ENCODE measurements around the gene VPS41.

The VPS41 gene

GRCh38 chr7:38727184-38727940, 181.6 kb downstream of the VPS41 start:
- no peaks in the 10 kb centered on the region for H3K9me3 ChIP-seq (ENCODE audit: control insufficient read depth in 2 of 2, low read length in 2 of 2)
- no peaks in the 10 kb centered on the region for H3K27me3 ChIP-seq (ENCODE audit: control insufficient read depth in 2 of 2, insufficient read depth in 2 of 2, low read length in 2 of 2)
- H3K4me1 ChIP-seq (ENCODE audit: control insufficient read depth in 2 of 2, insufficient read depth in 2 of 2, low read length in 2 of 2), result no peaks in the 10 kb centered on the region
- H3K27ac ChIP-seq (ENCODE audit: low read depth in 2 of 2, low read length in 2 of 2), result no peak overlapping the region
- H3K9ac ChIP-seq (ENCODE audit: low read depth in 1 of 2, low read length in 2 of 2), result no peak overlapping the region
- H3K36me3 ChIP-seq (ENCODE audit: control insufficient read depth in 2 of 2, insufficient read depth in 2 of 2, low read length in 2 of 2), result peaks cover 27 to 37% of the 10 kb centered on the region in 2 donors
- no peak overlapping the region for H3K4me3 ChIP-seq (ENCODE audit: low read length in 2 of 2)

GRCh38 chr7:38723327-38723726, 185.7 kb downstream of the VPS41 start:
- peaks cover 30 to 36% of the 10 kb centered on the region in 2 donors for H3K36me3 ChIP-seq (ENCODE audit: control insufficient read depth in 2 of 2, insufficient read depth in 2 of 2, low read length in 2 of 2)
- H3K4me1 ChIP-seq (ENCODE audit: control insufficient read depth in 2 of 2, insufficient read depth in 2 of 2, low read length in 2 of 2), result no peaks in the 10 kb centered on the region
- H3K9me3 ChIP-seq (ENCODE audit: control insufficient read depth in 2 of 2, low read length in 2 of 2), result no peaks in the 10 kb centered on the region
- no peaks in the 10 kb centered on the region for H3K27me3 ChIP-seq (ENCODE audit: control insufficient read depth in 2 of 2, insufficient read depth in 2 of 2, low read length in 2 of 2)
- H3K4me3 ChIP-seq (ENCODE audit: low read length in 2 of 2), result no peak overlapping the region
- no peak overlapping the region for H3K27ac ChIP-seq (ENCODE audit: low read depth in 2 of 2, low read length in 2 of 2)
- H3K9ac ChIP-seq (ENCODE audit: low read depth in 1 of 2, low read length in 2 of 2), result no peak overlapping the region

GRCh38 chr7:38716397-38716796, 192.6 kb downstream of the VPS41 start:
- H3K9ac ChIP-seq (ENCODE audit: low read depth in 1 of 2, low read length in 2 of 2), result no peak overlapping the region
- H3K9me3 ChIP-seq (ENCODE audit: control insufficient read depth in 2 of 2, low read length in 2 of 2), result no peaks in the 10 kb centered on the region
- no peaks in the 10 kb centered on the region for H3K4me1 ChIP-seq (ENCODE audit: control insufficient read depth in 2 of 2, insufficient read depth in 2 of 2, low read length in 2 of 2)
- H3K4me3 ChIP-seq (ENCODE audit: low read length in 2 of 2), result no peak overlapping the region
- no peak overlapping the region for H3K27ac ChIP-seq (ENCODE audit: low read depth in 2 of 2, low read length in 2 of 2)
- peaks cover 0 to under 1% of the 10 kb centered on the region in 2 donors for H3K36me3 ChIP-seq (ENCODE audit: control insufficient read depth in 2 of 2, insufficient read depth in 2 of 2, low read length in 2 of 2)
- no peaks in the 10 kb centered on the region for H3K27me3 ChIP-seq (ENCODE audit: control insufficient read depth in 2 of 2, insufficient read depth in 2 of 2, low read length in 2 of 2)

- Histone ChIP-seq H3K36me3 (ENCODE audit: control insufficient read depth in 2 of 2, insufficient read depth in 2 of 2, low read length in 2 of 2) (no peaks in the 10 kb centered on the region), H3K27ac (ENCODE audit: low read depth in 2 of 2, low read length in 2 of 2) (no peak overlapping the region), H3K4me1 (ENCODE audit: control insufficient read depth in 2 of 2, insufficient read depth in 2 of 2, low read length in 2 of 2) (no peaks in the 10 kb centered on the region), H3K9ac (ENCODE audit: low read depth in 1 of 2, low read length in 2 of 2) (no peak overlapping the region), H3K9me3 (ENCODE audit: control insufficient read depth in 2 of 2, low read length in 2 of 2) (no peaks in the 10 kb centered on the region), H3K27me3 (ENCODE audit: control insufficient read depth in 2 of 2, insufficient read depth in 2 of 2, low read length in 2 of 2) (no peaks in the 10 kb centered on the region), H3K4me3 (ENCODE audit: low read length in 2 of 2) (no peak overlapping the region)
These were observed 199.9 kb downstream of the VPS41 start for GRCh38 chr7:38709123-38709522.

- Histone ChIP-seq H3K27ac (ENCODE audit: low read depth in 2 of 2, low read length in 2 of 2) (no peak overlapping the region), H3K4me3 (ENCODE audit: low read length in 2 of 2) (no peak overlapping the region), H3K4me1 (ENCODE audit: control insufficient read depth in 2 of 2, insufficient read depth in 2 of 2, low read length in 2 of 2) (no peaks in the 10 kb centered on the region), H3K9me3 (ENCODE audit: control insufficient read depth in 2 of 2, low read length in 2 of 2) (no peaks in the 10 kb centered on the region), H3K36me3 (ENCODE audit: control insufficient read depth in 2 of 2, insufficient read depth in 2 of 2, low read length in 2 of 2) (no peaks in the 10 kb centered on the region), H3K9ac (ENCODE audit: low read depth in 1 of 2, low read length in 2 of 2) (no peak overlapping the region), H3K27me3 (ENCODE audit: control insufficient read depth in 2 of 2, insufficient read depth in 2 of 2, low read length in 2 of 2) (no peaks in the 10 kb centered on the region)
These were observed 204.2 kb downstream of the VPS41 start for GRCh38 chr7:38704751-38705150.

- H3K9ac ChIP-seq (ENCODE audit: low read depth in 1 of 2, low read length in 2 of 2), result no peak overlapping the region
- no peaks in the 10 kb centered on the region for H3K9me3 ChIP-seq (ENCODE audit: control insufficient read depth in 2 of 2, low read length in 2 of 2)
- H3K4me1 ChIP-seq (ENCODE audit: control insufficient read depth in 2 of 2, insufficient read depth in 2 of 2, low read length in 2 of 2), result no peaks in the 10 kb centered on the region
- H3K4me3 ChIP-seq (ENCODE audit: low read length in 2 of 2), result no peak overlapping the region
- H3K36me3 ChIP-seq (ENCODE audit: control insufficient read depth in 2 of 2, insufficient read depth in 2 of 2, low read length in 2 of 2), result no peaks in the 10 kb centered on the region
- H3K27me3 ChIP-seq (ENCODE audit: control insufficient read depth in 2 of 2, insufficient read depth in 2 of 2, low read length in 2 of 2), result no peaks in the 10 kb centered on the region
- H3K27ac ChIP-seq (ENCODE audit: low read depth in 2 of 2, low read length in 2 of 2), result no peak overlapping the region
These were observed 204.9 kb downstream of the VPS41 start for GRCh38 chr7:38704041-38704547.

- Histone ChIP-seq H3K4me1 (ENCODE audit: control insufficient read depth in 2 of 2, insufficient read depth in 2 of 2, low read length in 2 of 2) (no peaks in the 10 kb centered on the region), H3K9ac (ENCODE audit: low read depth in 1 of 2, low read length in 2 of 2) (no peak overlapping the region), H3K36me3 (ENCODE audit: control insufficient read depth in 2 of 2, insufficient read depth in 2 of 2, low read length in 2 of 2) (no peaks in the 10 kb centered on the region), H3K27ac (ENCODE audit: low read depth in 2 of 2, low read length in 2 of 2) (no peak overlapping the region), H3K27me3 (ENCODE audit: control insufficient read depth in 2 of 2, insufficient read depth in 2 of 2, low read length in 2 of 2) (no peaks in the 10 kb centered on the region), H3K4me3 (ENCODE audit: low read length in 2 of 2) (no peak overlapping the region), H3K9me3 (ENCODE audit: control insufficient read depth in 2 of 2, low read length in 2 of 2) (no peaks in the 10 kb centered on the region)
These were observed 205.9 kb downstream of the VPS41 start for GRCh38 chr7:38703093-38703492.

- Histone ChIP-seq H3K27me3 (ENCODE audit: control insufficient read depth in 2 of 2, insufficient read depth in 2 of 2, low read length in 2 of 2) (no peaks in the 10 kb centered on the region), H3K9ac (ENCODE audit: low read depth in 1 of 2, low read length in 2 of 2) (no peak overlapping the region), H3K4me1 (ENCODE audit: control insufficient read depth in 2 of 2, insufficient read depth in 2 of 2, low read length in 2 of 2) (no peaks in the 10 kb centered on the region), H3K4me3 (ENCODE audit: low read length in 2 of 2) (no peak overlapping the region), H3K27ac (ENCODE audit: low read depth in 2 of 2, low read length in 2 of 2) (no peak overlapping the region), H3K36me3 (ENCODE audit: control insufficient read depth in 2 of 2, insufficient read depth in 2 of 2, low read length in 2 of 2) (no peaks in the 10 kb centered on the region), H3K9me3 (ENCODE audit: control insufficient read depth in 2 of 2, low read length in 2 of 2) (no peaks in the 10 kb centered on the region)
These were observed 206.9 kb downstream of the VPS41 start for GRCh38 chr7:38702002-38702535.

GRCh38 chr7:38700116-38700515, 208.9 kb downstream of the VPS41 start:
- Histone ChIP-seq H3K4me1 (ENCODE audit: control insufficient read depth in 2 of 2, insufficient read depth in 2 of 2, low read length in 2 of 2) (no peaks in the 10 kb centered on the region), H3K9me3 (ENCODE audit: control insufficient read depth in 2 of 2, low read length in 2 of 2) (no peaks in the 10 kb centered on the region), H3K36me3 (ENCODE audit: control insufficient read depth in 2 of 2, insufficient read depth in 2 of 2, low read length in 2 of 2) (no peaks in the 10 kb centered on the region), H3K9ac (ENCODE audit: low read depth in 1 of 2, low read length in 2 of 2) (no peak overlapping the region), H3K27ac (ENCODE audit: low read depth in 2 of 2, low read length in 2 of 2) (no peak overlapping the region), H3K27me3 (ENCODE audit: control insufficient read depth in 2 of 2, insufficient read depth in 2 of 2, low read length in 2 of 2) (no peaks in the 10 kb centered on the region), H3K4me3 (ENCODE audit: low read length in 2 of 2) (no peak overlapping the region)

- H3K27me3 ChIP-seq (ENCODE audit: control insufficient read depth in 2 of 2, insufficient read depth in 2 of 2, low read length in 2 of 2), result no peaks in the 10 kb centered on the region
- H3K4me1 ChIP-seq (ENCODE audit: control insufficient read depth in 2 of 2, insufficient read depth in 2 of 2, low read length in 2 of 2), result no peaks in the 10 kb centered on the region
- no peaks in the 10 kb centered on the region for H3K9me3 ChIP-seq (ENCODE audit: control insufficient read depth in 2 of 2, low read length in 2 of 2)
- H3K36me3 ChIP-seq (ENCODE audit: control insufficient read depth in 2 of 2, insufficient read depth in 2 of 2, low read length in 2 of 2), result no peaks in the 10 kb centered on the region
- no peak overlapping the region for H3K9ac ChIP-seq (ENCODE audit: low read depth in 1 of 2, low read length in 2 of 2)
- no peak overlapping the region for H3K27ac ChIP-seq (ENCODE audit: low read depth in 2 of 2, low read length in 2 of 2)
- no peak overlapping the region for H3K4me3 ChIP-seq (ENCODE audit: low read length in 2 of 2)
These were observed 209.5 kb downstream of the VPS41 start for GRCh38 chr7:38699471-38699870.

All from mucosa of rectum (tissue), 2 donors.